H1 (cell line): Measurements from ENCODE around the gene GPX7. TPM values are rescaled to one million over a fixed set of nuclear protein-coding genes. Genes with fewer than 3 reads are reported as not detected.

ENCODE experiments used
- KDM1A ChIP-seq: fragments of 200-600, 300-600 bp; sonication (generic); IDR thresholded peaks from 2 replicates; pipeline ENCODE4 v1.7.1; 2016; ENCODE audit warnings: mild to moderate bottlenecking, low read length, borderline replicate concordance
- POLR2A ChIP-seq, 2 experiments: IDR thresholded peaks; 1 replicate in 1 of 2; 2 replicates in 1 of 2; pipeline ENCODE4 v1.6.1; 2011; ENCODE audit warnings: low read depth in 2 of 2, low read length in 2 of 2, mild to moderate bottlenecking in 2 of 2; ENCODE audit errors: control extremely low read depth in 1 of 2
- RBBP5 ChIP-seq: IDR thresholded peaks from 2 replicates; pipeline ENCODE4 v1.7.1; 2012; ENCODE audit warnings: low read depth, mild to moderate bottlenecking, inconsistent platforms, low read length, moderate library complexity, borderline replicate concordance
- RFX5 ChIP-seq: IDR thresholded peaks from 2 replicates; pipeline ENCODE4 v1.6.1; 2011; ENCODE audit warnings: low read depth, low read length, improper control_type of control experiment, borderline replicate concordance
- SIN3A ChIP-seq, 2 experiments: IDR thresholded peaks in 1 of 2; conservative IDR thresholded peaks in 1 of 2; 2 replicates each; pipeline ENCODE4 v1.6.1; 2011 to 2012; ENCODE audit warnings: low read length in 2 of 2, improper control_type of control experiment in 1 of 2, low read depth in 1 of 2, mild to moderate bottlenecking in 1 of 2
- SIX5 ChIP-seq: IDR thresholded peaks from 2 replicates; pipeline ENCODE4 v1.6.1; 2011; ENCODE audit warnings: mild to moderate bottlenecking, low read depth, low read length
- polyA plus RNA-seq, 7 experiments: library from polyadenylated mRNA; depleted of rRNA in 3 of 7; stranded (reverse) in 5 of 7; unstranded in 2 of 7; fragments of >200 nt in 5 of 7; fragments of 200-250 nt in 2 of 7; gene quantifications; 1 replicate in 5 of 7; 2 replicates in 1 of 7; 4 replicates in 1 of 7; pipeline versions ENCODE4 v1.2.1 to v1.2.3, GENCODE V29; 2011 to 2013; ENCODE audit warnings: missing spikeins in 2 of 7, mixed read lengths in 2 of 7
- total RNA-seq: library from RNA; stranded (reverse); fragmentation: NEBNext Ultra II Directional; extraction: Animal tissue kit (Norgen Biotek cat#: 25700); gene quantifications from 2 replicates; pipeline ENCODE4 v1.2.1, GENCODE V29; 2021
- TF ChIP-seq, protein P1 (sequence below): fragments of 300-600 bp; sonication (generic); IDR thresholded peaks from 2 replicates; pipeline ENCODE4 v1.7.1; 2012; ENCODE audit warnings: low read length, moderate library complexity, mild to moderate bottlenecking, inconsistent platforms; ENCODE audit not compliant: insufficient replicate concordance
- TF ChIP-seq, protein P2 (sequence below): IDR thresholded peaks from 2 replicates; pipeline ENCODE4 v1.6.1; 2011; ENCODE audit warnings: low read depth, mild to moderate bottlenecking, low read length; ENCODE audit not compliant: insufficient read depth

Gene GPX7
- total and polyA plus RNA-seq, 2 of the 8 experiments (the other 6 are each of a cell fraction or from before 2014, with no cell fraction given): 13.0 to 37.5 TPM

DNA sequence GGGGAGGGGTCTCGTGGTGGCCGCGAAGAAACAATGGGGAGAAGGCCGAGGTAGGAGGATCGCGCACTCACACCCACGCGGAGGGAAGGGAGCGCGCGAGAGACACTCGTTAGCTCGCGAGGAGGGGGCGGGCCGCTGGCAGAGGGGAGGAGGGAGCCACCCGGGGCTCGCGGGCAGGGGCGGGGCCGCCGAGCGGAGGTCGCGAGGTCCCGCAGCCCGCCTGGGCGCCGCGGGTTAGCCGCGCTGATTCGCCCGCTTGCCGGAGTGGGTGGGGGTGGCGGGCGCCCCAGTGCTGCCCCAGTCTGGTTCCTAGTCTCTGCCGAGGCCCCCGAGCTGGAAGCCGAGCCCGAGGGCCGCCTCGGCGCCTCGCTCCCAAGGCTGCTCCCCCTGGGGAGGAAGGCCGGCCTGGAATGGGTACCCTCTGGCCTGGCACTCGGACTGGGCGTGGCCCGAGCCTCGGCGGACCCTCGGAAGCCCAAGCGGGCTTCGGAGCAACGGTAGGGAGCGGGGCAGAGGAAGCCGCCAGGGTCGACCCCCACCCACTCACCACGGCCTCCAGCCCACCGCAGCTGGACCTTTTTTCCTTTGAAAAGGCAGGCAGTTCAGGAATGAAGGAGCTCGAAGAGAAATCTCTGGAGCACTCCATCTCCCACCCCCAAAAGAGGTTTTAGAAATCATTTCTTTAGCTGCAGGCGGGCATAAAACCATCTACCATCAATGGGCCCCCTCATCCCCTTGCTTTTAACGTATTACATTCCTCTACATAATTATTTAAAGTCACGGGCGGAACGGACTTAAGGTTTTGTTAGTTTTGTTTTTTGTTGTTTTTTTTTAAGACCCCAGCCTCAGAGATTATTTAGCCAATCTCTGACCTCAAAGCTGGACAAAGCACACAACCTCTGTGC is 48.6 kb upstream of the GPX7 start (continued):
- TF ChIP-seq, protein P1, sequence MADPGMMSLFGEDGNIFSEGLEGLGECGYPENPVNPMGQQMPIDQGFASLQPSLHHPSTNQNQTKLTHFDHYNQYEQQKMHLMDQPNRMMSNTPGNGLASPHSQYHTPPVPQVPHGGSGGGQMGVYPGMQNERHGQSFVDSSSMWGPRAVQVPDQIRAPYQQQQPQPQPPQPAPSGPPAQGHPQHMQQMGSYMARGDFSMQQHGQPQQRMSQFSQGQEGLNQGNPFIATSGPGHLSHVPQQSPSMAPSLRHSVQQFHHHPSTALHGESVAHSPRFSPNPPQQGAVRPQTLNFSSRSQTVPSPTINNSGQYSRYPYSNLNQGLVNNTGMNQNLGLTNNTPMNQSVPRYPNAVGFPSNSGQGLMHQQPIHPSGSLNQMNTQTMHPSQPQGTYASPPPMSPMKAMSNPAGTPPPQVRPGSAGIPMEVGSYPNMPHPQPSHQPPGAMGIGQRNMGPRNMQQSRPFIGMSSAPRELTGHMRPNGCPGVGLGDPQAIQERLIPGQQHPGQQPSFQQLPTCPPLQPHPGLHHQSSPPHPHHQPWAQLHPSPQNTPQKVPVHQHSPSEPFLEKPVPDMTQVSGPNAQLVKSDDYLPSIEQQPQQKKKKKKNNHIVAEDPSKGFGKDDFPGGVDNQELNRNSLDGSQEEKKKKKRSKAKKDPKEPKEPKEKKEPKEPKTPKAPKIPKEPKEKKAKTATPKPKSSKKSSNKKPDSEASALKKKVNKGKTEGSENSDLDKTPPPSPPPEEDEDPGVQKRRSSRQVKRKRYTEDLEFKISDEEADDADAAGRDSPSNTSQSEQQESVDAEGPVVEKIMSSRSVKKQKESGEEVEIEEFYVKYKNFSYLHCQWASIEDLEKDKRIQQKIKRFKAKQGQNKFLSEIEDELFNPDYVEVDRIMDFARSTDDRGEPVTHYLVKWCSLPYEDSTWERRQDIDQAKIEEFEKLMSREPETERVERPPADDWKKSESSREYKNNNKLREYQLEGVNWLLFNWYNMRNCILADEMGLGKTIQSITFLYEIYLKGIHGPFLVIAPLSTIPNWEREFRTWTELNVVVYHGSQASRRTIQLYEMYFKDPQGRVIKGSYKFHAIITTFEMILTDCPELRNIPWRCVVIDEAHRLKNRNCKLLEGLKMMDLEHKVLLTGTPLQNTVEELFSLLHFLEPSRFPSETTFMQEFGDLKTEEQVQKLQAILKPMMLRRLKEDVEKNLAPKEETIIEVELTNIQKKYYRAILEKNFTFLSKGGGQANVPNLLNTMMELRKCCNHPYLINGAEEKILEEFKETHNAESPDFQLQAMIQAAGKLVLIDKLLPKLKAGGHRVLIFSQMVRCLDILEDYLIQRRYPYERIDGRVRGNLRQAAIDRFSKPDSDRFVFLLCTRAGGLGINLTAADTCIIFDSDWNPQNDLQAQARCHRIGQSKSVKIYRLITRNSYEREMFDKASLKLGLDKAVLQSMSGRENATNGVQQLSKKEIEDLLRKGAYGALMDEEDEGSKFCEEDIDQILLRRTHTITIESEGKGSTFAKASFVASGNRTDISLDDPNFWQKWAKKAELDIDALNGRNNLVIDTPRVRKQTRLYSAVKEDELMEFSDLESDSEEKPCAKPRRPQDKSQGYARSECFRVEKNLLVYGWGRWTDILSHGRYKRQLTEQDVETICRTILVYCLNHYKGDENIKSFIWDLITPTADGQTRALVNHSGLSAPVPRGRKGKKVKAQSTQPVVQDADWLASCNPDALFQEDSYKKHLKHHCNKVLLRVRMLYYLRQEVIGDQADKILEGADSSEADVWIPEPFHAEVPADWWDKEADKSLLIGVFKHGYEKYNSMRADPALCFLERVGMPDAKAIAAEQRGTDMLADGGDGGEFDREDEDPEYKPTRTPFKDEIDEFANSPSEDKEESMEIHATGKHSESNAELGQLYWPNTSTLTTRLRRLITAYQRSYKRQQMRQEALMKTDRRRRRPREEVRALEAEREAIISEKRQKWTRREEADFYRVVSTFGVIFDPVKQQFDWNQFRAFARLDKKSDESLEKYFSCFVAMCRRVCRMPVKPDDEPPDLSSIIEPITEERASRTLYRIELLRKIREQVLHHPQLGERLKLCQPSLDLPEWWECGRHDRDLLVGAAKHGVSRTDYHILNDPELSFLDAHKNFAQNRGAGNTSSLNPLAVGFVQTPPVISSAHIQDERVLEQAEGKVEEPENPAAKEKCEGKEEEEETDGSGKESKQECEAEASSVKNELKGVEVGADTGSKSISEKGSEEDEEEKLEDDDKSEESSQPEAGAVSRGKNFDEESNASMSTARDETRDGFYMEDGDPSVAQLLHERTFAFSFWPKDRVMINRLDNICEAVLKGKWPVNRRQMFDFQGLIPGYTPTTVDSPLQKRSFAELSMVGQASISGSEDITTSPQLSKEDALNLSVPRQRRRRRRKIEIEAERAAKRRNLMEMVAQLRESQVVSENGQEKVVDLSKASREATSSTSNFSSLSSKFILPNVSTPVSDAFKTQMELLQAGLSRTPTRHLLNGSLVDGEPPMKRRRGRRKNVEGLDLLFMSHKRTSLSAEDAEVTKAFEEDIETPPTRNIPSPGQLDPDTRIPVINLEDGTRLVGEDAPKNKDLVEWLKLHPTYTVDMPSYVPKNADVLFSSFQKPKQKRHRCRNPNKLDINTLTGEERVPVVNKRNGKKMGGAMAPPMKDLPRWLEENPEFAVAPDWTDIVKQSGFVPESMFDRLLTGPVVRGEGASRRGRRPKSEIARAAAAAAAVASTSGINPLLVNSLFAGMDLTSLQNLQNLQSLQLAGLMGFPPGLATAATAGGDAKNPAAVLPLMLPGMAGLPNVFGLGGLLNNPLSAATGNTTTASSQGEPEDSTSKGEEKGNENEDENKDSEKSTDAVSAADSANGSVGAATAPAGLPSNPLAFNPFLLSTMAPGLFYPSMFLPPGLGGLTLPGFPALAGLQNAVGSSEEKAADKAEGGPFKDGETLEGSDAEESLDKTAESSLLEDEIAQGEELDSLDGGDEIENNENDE: no peak
- TF ChIP-seq SIX5 (no peak), RBBP5 (peak; percentile 63; the same call in 1 of the 2 replicates), SIN3A (conservative IDR thresholded peaks at IDR 0.05 in 1 of 2, IDR thresholded peaks at IDR 0.05 in 1 of 2; ENCODE audit: low read depth in 1 of 2, low read length in 2 of 2) (0 out of 4 replicates have a peak, but pooled peaks of 1 of the 2 experiments have one; percentile 16), POLR2A (IDR thresholded peaks at IDR 0.05; ENCODE audit: control extremely low read depth in 1 of 2, low read depth in 2 of 2, low read length in 2 of 2) (peak; percentile 72 to 81), KDM1A (peak; percentile 1; the same call in 1 of the 2 replicates), RFX5 (no peak)
- TF ChIP-seq, protein P2, sequence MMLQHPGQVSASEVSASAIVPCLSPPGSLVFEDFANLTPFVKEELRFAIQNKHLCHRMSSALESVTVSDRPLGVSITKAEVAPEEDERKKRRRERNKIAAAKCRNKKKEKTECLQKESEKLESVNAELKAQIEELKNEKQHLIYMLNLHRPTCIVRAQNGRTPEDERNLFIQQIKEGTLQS: no peak
